H9 (cell line): Measurements from ENCODE around the gene INHBC. TPM values are rescaled to one million over a fixed set of nuclear protein-coding genes. Genes with fewer than 3 reads are reported as not detected.

Experiments used
- DNase-seq: peaks from one replicate; pipeline ENCODE4 v3.0.0-alpha.2; 2017
- H2AFZ ChIP-seq: one replicate; pipeline ENCODE4 v1.6.1; 2013; ENCODE audit warnings: mild to moderate bottlenecking, low read length, control low read depth, moderate library complexity
- H2AK5ac ChIP-seq: 2 replicates; pipeline ENCODE4 v1.6.1; 2013; ENCODE audit warnings: low read length, control low read depth, mixed read lengths; ENCODE audit not compliant: insufficient read length
- H2BK120ac ChIP-seq: one replicate; pipeline ENCODE4 v1.6.1; 2013; ENCODE audit warnings: low read depth, mild to moderate bottlenecking, low read length, control low read depth, inconsistent platforms; ENCODE audit not compliant: poor library complexity, severe bottlenecking
- H2BK12ac ChIP-seq: 2 replicates; pipeline ENCODE4 v1.6.1; 2013; ENCODE audit warnings: low read length, control low read depth, mixed read lengths, low read depth; ENCODE audit not compliant: insufficient read length
- H2BK15ac ChIP-seq: 2 replicates; pipeline ENCODE4 v1.6.1; 2013; ENCODE audit warnings: low read depth, low read length, control low read depth
- H2BK20ac ChIP-seq: one replicate; pipeline ENCODE4 v1.6.1; 2013; ENCODE audit warnings: low read depth, mild to moderate bottlenecking, low read length, control low read depth, inconsistent platforms; ENCODE audit not compliant: poor library complexity, severe bottlenecking
- H2BK5ac ChIP-seq: 2 replicates; pipeline ENCODE4 v1.6.1; 2013; ENCODE audit warnings: low read length, control low read depth, mixed read lengths; ENCODE audit not compliant: insufficient read length
- H3K14ac ChIP-seq: 2 replicates; pipeline ENCODE4 v1.6.1; 2013; ENCODE audit warnings: low read length, control low read depth; ENCODE audit not compliant: insufficient read depth
- H3K18ac ChIP-seq: 2 replicates; pipeline ENCODE4 v1.6.1; 2013; ENCODE audit warnings: low read depth, mild to moderate bottlenecking, mixed read lengths, low read length, control low read depth; ENCODE audit not compliant: insufficient read length
- H3K23ac ChIP-seq: 2 replicates; pipeline ENCODE4 v1.6.1; 2013; ENCODE audit warnings: low read length, control low read depth, mixed read lengths, low read depth; ENCODE audit not compliant: insufficient read length
- H3K23me2 ChIP-seq: 2 replicates; pipeline ENCODE4 v1.6.1; 2013; ENCODE audit warnings: low read depth, mild to moderate bottlenecking, mixed read lengths, low read length, control low read depth; ENCODE audit not compliant: insufficient read length, poor library complexity, severe bottlenecking
- H3K27ac ChIP-seq: 2 replicates; pipeline ENCODE4 v1.5.1; 2013; ENCODE audit warnings: low read length, control low read depth, mixed read lengths, low read depth; ENCODE audit not compliant: insufficient read length
- H3K27me3 ChIP-seq: 2 replicates; pipeline ENCODE4 v1.6.1; 2013; ENCODE audit warnings: low read length, control low read depth, inconsistent platforms; ENCODE audit not compliant: insufficient read depth
- H3K4ac ChIP-seq: 2 replicates; pipeline ENCODE4 v1.6.1; 2013; ENCODE audit warnings: low read depth, mild to moderate bottlenecking, control low read depth, inconsistent platforms, low read length, moderate library complexity
- H3K4me1 ChIP-seq: 2 replicates; pipeline ENCODE4 v1.6.1; 2013; ENCODE audit warnings: low read length, control low read depth, inconsistent platforms; ENCODE audit not compliant: insufficient read depth
- H3K4me2 ChIP-seq: 2 replicates; pipeline ENCODE4 v1.6.1; 2013; ENCODE audit warnings: low read length, control low read depth, mixed read lengths; ENCODE audit not compliant: insufficient read length, insufficient read depth
- H3K56ac ChIP-seq: 2 replicates; pipeline ENCODE4 v1.6.1; 2013; ENCODE audit warnings: low read depth, mild to moderate bottlenecking, mixed read lengths, low read length, control low read depth; ENCODE audit not compliant: insufficient read length
- H3K79me1 ChIP-seq: 2 replicates; pipeline ENCODE4 v1.6.1; 2013; ENCODE audit warnings: low read depth, mild to moderate bottlenecking, moderate library complexity, low read length, control low read depth, inconsistent platforms; ENCODE audit not compliant: insufficient read depth, poor library complexity, severe bottlenecking
- H3K79me2 ChIP-seq: 2 replicates; pipeline ENCODE4 v1.6.1; 2013; ENCODE audit warnings: low read length, control low read depth, inconsistent platforms; ENCODE audit not compliant: insufficient read depth
- H3K9ac ChIP-seq: 2 replicates; pipeline ENCODE4 v1.6.1; 2013; ENCODE audit warnings: low read length, control low read depth, mixed read lengths; ENCODE audit not compliant: insufficient read length; ENCODE audit errors: extremely low read depth
- H3K9me3 ChIP-seq: one replicate; pipeline ENCODE4 v1.6.1; 2013; ENCODE audit warnings: low read depth, low read length, inconsistent platforms; ENCODE audit not compliant: control insufficient read depth
- H3T11ph ChIP-seq: one replicate; pipeline ENCODE4 v1.6.1; 2013; ENCODE audit warnings: mild to moderate bottlenecking, low read length, control low read depth, inconsistent platforms
- H4K20me1 ChIP-seq: one replicate; pipeline ENCODE4 v1.6.1; 2013; ENCODE audit not compliant: control insufficient read depth, insufficient read length, insufficient read depth
- H4K5ac ChIP-seq: 2 replicates; pipeline ENCODE4 v1.6.1; 2013; ENCODE audit warnings: low read depth, mild to moderate bottlenecking, mixed read lengths, low read length, control low read depth; ENCODE audit not compliant: insufficient read length
- H4K8ac ChIP-seq: replicated peaks from 2 replicates; pipeline ENCODE4 v1.6.1; 2013; ENCODE audit warnings: low read length, control low read depth, mixed read lengths, low read depth; ENCODE audit not compliant: insufficient read length
- H4K91ac ChIP-seq: 2 replicates; pipeline ENCODE4 v1.6.1; 2013; ENCODE audit warnings: low read depth, mild to moderate bottlenecking, moderate library complexity, mixed read lengths, low read length, control low read depth; ENCODE audit not compliant: insufficient read length
- H3K27ac Mint-ChIP-seq, 3 experiments: 2 replicates in 2 of 3; 3 replicates in 1 of 3; pipeline ENCODE4 v1.8.0; 2020 to 2021; ENCODE audit warnings: mixed read lengths in 3 of 3, mild to moderate bottlenecking in 1 of 3, moderate library complexity in 1 of 3
- H3K27me3 Mint-ChIP-seq: 2 replicates; pipeline ENCODE4 v1.8.0; 2021; ENCODE audit warnings: low read depth, mild to moderate bottlenecking, moderate library complexity, mixed read lengths
- H3K36me3 Mint-ChIP-seq, 3 experiments: 2 replicates in 2 of 3; 3 replicates in 1 of 3; pipeline ENCODE4 v1.8.0; 2020 to 2021; ENCODE audit warnings: low read depth in 3 of 3, mixed read lengths in 3 of 3; ENCODE audit not compliant: insufficient read depth in 1 of 3
- H3K4me1 Mint-ChIP-seq, 2 experiments: 2 replicates each; pipeline ENCODE4 v1.8.0; 2020; ENCODE audit warnings: mixed read lengths in 2 of 2
- H3K4me3 Mint-ChIP-seq, 2 experiments: 2 replicates in 1 of 2; 3 replicates in 1 of 2; pipeline ENCODE4 v1.8.0; 2020 to 2021; ENCODE audit warnings: mild to moderate bottlenecking in 2 of 2, mixed read lengths in 2 of 2, moderate library complexity in 1 of 2
- H3K9me3 Mint-ChIP-seq, 2 experiments: 2 replicates in 1 of 2; 3 replicates in 1 of 2; pipeline ENCODE4 v1.8.0; 2020; ENCODE audit warnings: mild to moderate bottlenecking in 2 of 2, mixed read lengths in 2 of 2, moderate library complexity in 1 of 2
- WGBS: extraction: QIAGEN DNeasy Blood & Tissue Kit; methylation state at CpG from one replicate; pipeline ENCODE4 v1.1.7; 2013; ENCODE audit warnings: missing lambda C conversion rate, low lambda C conversion rate, mixed read lengths; ENCODE audit not compliant: insufficient read length; ENCODE audit errors: extremely low coverage; 5-methylcytosine and 5-hydroxymethylcytosine counted together
- total RNA-seq: library from RNA; stranded (reverse); gene quantifications from 2 replicates; pipeline ENCODE4 v1.2.1, GENCODE V29; 2021
- TF ChIP-seq, protein P1 (sequence below): fragments of 200-600 bp; sonication (generic); conservative IDR thresholded peaks from 3 replicates; pipeline ENCODE4 v1.8.0; 2021; ENCODE audit warnings: antibody characterized with exemption, mild to moderate bottlenecking

The INHBC gene
- total RNA-seq, 1 experiment from 2014 or later, result not detected

DNA sequence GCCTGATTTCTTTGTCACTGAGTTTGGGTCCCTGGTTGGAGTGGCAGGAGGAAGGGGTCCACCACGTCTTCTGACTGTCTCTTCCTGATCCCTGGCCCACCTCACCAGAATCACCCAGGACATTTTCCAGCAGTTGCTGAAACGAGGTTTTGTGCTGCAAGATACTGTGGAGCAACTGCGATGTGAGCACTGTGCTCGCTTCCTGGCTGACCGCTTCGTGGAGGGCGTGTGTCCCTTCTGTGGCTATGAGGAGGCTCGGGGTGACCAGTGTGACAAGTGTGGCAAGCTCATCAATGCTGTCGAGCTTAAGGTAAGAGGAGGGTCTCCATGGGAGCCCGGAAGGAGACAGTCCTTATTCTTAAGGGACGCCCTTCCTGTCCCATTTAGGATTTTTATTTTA lies 65.6 kb downstream of the INHBC start:
- Histone ChIP-seq H2BK15ac (no peak overlapping the region), H3K23me2 (no peaks in the 10 kb centered on the region), H4K91ac (no peak overlapping the region), H3K79me1 (no peaks in the 10 kb centered on the region), H3K9me3 (no peaks in the 10 kb centered on the region), H4K20me1 (no peaks in the 10 kb centered on the region), H3K14ac (no peak overlapping the region), H2AK5ac (no peak overlapping the region), H3K27me3 (no peaks in the 10 kb centered on the region), H3K18ac (no peak overlapping the region), H3K4ac (no peak overlapping the region), H2BK20ac (no peak overlapping the region), H3K4me2 (no peak overlapping the region), H2BK12ac (no peak overlapping the region), H2BK120ac (no peak overlapping the region), H2AFZ (no peak overlapping the region), H4K5ac (no peak overlapping the region), H4K8ac (no peak overlapping the region), H3K27ac (no peak overlapping the region), H3K9ac (no peak overlapping the region), H3K23ac (no peak overlapping the region), H2BK5ac (no peak overlapping the region), H3K79me2 (no peaks in the 10 kb centered on the region), H3T11ph (no peak overlapping the region), H3K4me1 (no peaks in the 10 kb centered on the region), H3K56ac (no peak overlapping the region)
- H3K36me3 Mint-ChIP-seq, result peaks cover 83 to 97% (median 89%) of the 10 kb centered on the region in 3 experiments
- TF ChIP-seq, protein P1, sequence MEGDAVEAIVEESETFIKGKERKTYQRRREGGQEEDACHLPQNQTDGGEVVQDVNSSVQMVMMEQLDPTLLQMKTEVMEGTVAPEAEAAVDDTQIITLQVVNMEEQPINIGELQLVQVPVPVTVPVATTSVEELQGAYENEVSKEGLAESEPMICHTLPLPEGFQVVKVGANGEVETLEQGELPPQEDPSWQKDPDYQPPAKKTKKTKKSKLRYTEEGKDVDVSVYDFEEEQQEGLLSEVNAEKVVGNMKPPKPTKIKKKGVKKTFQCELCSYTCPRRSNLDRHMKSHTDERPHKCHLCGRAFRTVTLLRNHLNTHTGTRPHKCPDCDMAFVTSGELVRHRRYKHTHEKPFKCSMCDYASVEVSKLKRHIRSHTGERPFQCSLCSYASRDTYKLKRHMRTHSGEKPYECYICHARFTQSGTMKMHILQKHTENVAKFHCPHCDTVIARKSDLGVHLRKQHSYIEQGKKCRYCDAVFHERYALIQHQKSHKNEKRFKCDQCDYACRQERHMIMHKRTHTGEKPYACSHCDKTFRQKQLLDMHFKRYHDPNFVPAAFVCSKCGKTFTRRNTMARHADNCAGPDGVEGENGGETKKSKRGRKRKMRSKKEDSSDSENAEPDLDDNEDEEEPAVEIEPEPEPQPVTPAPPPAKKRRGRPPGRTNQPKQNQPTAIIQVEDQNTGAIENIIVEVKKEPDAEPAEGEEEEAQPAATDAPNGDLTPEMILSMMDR, result no peak
- H3K27ac Mint-ChIP-seq, result no peak overlapping the region; a peak in 1 of 7 replicates
- DNase-seq, result no peak
- H3K4me3 Mint-ChIP-seq, result no peak overlapping the region
- no peaks in the 10 kb centered on the region for H3K27me3 Mint-ChIP-seq
- no CpG with 5 or more reads among the region's 11 CpGs for WGBS
- peaks cover 0 to 2% of the 10 kb centered on the region in 2 experiments; a peak in 2 of 4 replicates for H3K4me1 Mint-ChIP-seq
- H3K9me3 Mint-ChIP-seq, result peaks cover 0 to 3% of the 10 kb centered on the region in 2 experiments; a peak in 1 of 5 replicates

Other genes with a start within 250 kb of the INHBC start
- 2.1 and 2.8 TPM in 2 replicates for gene NXPH4, start 218.0 kb upstream of the INHBC start, total RNA-seq
- gene SHMT2, start 205.1 kb upstream of the INHBC start, total RNA-seq, result 257 and 260 TPM in 2 replicates
- gene STAC3, start 183.6 kb upstream of the INHBC start, total RNA-seq, result 2.0 and 2.8 TPM in 2 replicates
- gene R3HDM2, start 3.7 kb upstream of the INHBC start, total RNA-seq, result 43.9 and 45.4 TPM in 2 replicates
- gene INHBE, start 20.5 kb downstream of the INHBC start, total RNA-seq, result 9.6 and 10.1 TPM in 2 replicates
- 25.8 and 28.4 TPM in 2 replicates for gene GLI1, start 25.0 kb downstream of the INHBC start, total RNA-seq
- gene ARHGAP9, start 45.1 kb downstream of the INHBC start, total RNA-seq, result 3.7 and 4.4 TPM in 2 replicates
- 352 and 368 TPM in 2 replicates for gene MARS1, start 53.3 kb downstream of the INHBC start, total RNA-seq
- gene DDIT3, start 85.7 kb downstream of the INHBC start, total RNA-seq, result 12.8 and 14.1 TPM in 2 replicates
- 66.0 and 66.8 TPM in 2 replicates for gene MBD6, start 88.0 kb downstream of the INHBC start, total RNA-seq
- 96.6 and 97.7 TPM in 2 replicates for gene DCTN2, start 112.4 kb downstream of the INHBC start, total RNA-seq
- gene KIF5A, start 115.3 kb downstream of the INHBC start, total RNA-seq, result 17.7 and 18.5 TPM in 2 replicates
- gene PIP4K2C, start 156.4 kb downstream of the INHBC start, total RNA-seq, result 37.1 and 40.7 TPM in 2 replicates
- gene DTX3, start 170.0 kb downstream of the INHBC start, total RNA-seq, result 65.2 and 67.5 TPM in 2 replicates
- 22.6 and 24.4 TPM in 2 replicates for gene ARHGEF25, start 176.7 kb downstream of the INHBC start, total RNA-seq
- 2.3 and 2.6 TPM in 2 replicates for gene B4GALNT1, start 198.4 kb downstream of the INHBC start, total RNA-seq